ENCODE results near the gene UMODL1.
"Not testable (repeated sequence)": the region's sequence is repeated elsewhere in the genome, so short reads cannot be mapped to it uniquely, and the experiment has no call there.

UMODL1 gene

GRCh38 chr21:42172596-42173483 is 101.7 kb downstream of the UMODL1 start:
- no peak for DNase-seq

GRCh38 chr21:42174173-42174572 is 103.1 kb downstream of the UMODL1 start:
- DNase-seq = no peak

GRCh38 chr21:42175110-42175710 is 104.1 kb downstream of the UMODL1 start:
- DNase-seq = no peak

GRCh38 chr21:42176859-42177258 is 105.7 kb downstream of the UMODL1 start:
- no peak for DNase-seq

- DNase-seq = no peak
Measured at GRCh38 chr21:42179316-42179715, 108.2 kb downstream of the UMODL1 start.

- not testable (repeated sequence) for DNase-seq
Measured at GRCh38 chr21:42180001-42180400, 108.9 kb downstream of the UMODL1 start.

GRCh38 chr21:42182713-42183371 is 111.7 kb downstream of the UMODL1 start:
- DNase-seq = no peak

GRCh38 chr21:42183374-42184266 is 112.5 kb downstream of the UMODL1 start:
- DNase-seq = no peak

GRCh38 chr21:42186591-42186990 is 115.5 kb downstream of the UMODL1 start:
- DNase-seq = no peak

- no peak for DNase-seq
Measured at GRCh38 chr21:42187976-42188653, 117.0 kb downstream of the UMODL1 start.

- DNase-seq = no peak
Measured at GRCh38 chr21:42188663-42189062, 117.5 kb downstream of the UMODL1 start.

- no peak for DNase-seq
Measured at GRCh38 chr21:42189431-42189830, 118.3 kb downstream of the UMODL1 start.

GRCh38 chr21:42189860-42190485 is 118.9 kb downstream of the UMODL1 start:
- DNase-seq = no peak

- no peak for DNase-seq
Measured at GRCh38 chr21:42190486-42190863, 119.4 kb downstream of the UMODL1 start.

GRCh38 chr21:42191064-42191463 is 119.9 kb downstream of the UMODL1 start:
- DNase-seq = no peak

- DNase-seq = no peak
Measured at GRCh38 chr21:42191696-42192595, 120.8 kb downstream of the UMODL1 start.
